ENCODE measurements around the gene SLC39A11.

DNA sequence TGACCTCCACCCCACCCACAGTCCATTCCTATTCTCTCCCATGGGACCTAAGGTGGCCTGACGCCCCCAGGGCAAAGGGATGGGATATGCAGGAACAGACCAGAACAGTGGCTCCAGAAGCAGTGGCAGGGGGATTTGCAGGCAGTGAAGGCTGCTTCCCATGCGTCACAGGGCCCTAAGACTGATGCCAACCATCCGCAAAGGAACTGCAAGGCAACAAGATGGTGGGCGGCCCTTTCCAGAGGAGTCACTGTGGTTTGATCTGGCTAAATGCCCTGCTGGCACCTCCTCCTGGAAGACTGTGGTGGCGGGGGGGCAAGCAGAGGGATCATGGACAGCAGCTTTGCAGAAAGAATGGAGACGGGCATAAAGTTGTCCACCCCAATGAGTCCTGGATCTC is 4.4 kb upstream of the SLC39A11 start:
- TF ChIP-seq EP300 (IDR thresholded peaks at IDR 0.05; ENCODE audit: borderline replicate concordance): no peak
- TF ChIP-seq ZBTB7A (IDR thresholded peaks at IDR 0.05; ENCODE audit: low read depth): no peak
- no peak for TF ChIP-seq TAF1 (IDR thresholded peaks at IDR 0.05; ENCODE audit: low read depth)
- TF ChIP-seq FOXM1 (IDR thresholded peaks at IDR 0.05; ENCODE audit: borderline replicate concordance, low read depth): no peak
- TF ChIP-seq, protein P1, sequence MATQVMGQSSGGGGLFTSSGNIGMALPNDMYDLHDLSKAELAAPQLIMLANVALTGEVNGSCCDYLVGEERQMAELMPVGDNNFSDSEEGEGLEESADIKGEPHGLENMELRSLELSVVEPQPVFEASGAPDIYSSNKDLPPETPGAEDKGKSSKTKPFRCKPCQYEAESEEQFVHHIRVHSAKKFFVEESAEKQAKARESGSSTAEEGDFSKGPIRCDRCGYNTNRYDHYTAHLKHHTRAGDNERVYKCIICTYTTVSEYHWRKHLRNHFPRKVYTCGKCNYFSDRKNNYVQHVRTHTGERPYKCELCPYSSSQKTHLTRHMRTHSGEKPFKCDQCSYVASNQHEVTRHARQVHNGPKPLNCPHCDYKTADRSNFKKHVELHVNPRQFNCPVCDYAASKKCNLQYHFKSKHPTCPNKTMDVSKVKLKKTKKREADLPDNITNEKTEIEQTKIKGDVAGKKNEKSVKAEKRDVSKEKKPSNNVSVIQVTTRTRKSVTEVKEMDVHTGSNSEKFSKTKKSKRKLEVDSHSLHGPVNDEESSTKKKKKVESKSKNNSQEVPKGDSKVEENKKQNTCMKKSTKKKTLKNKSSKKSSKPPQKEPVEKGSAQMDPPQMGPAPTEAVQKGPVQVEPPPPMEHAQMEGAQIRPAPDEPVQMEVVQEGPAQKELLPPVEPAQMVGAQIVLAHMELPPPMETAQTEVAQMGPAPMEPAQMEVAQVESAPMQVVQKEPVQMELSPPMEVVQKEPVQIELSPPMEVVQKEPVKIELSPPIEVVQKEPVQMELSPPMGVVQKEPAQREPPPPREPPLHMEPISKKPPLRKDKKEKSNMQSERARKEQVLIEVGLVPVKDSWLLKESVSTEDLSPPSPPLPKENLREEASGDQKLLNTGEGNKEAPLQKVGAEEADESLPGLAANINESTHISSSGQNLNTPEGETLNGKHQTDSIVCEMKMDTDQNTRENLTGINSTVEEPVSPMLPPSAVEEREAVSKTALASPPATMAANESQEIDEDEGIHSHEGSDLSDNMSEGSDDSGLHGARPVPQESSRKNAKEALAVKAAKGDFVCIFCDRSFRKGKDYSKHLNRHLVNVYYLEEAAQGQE (IDR thresholded peaks at IDR 0.05; ENCODE audit: low read depth): no peak
- no peak for TF ChIP-seq NFIC (IDR thresholded peaks at IDR 0.05)
- no peak for TF ChIP-seq RAD21 (IDR thresholded peaks at IDR 0.05; ENCODE audit: low read depth)
- no peak for TF ChIP-seq EGR1 (IDR thresholded peaks at IDR 0.05)
- no peak for TF ChIP-seq CEBPB (IDR thresholded peaks at IDR 0.05)
- TF ChIP-seq CREB1 (IDR thresholded peaks at IDR 0.05; ENCODE audit: low read depth): no peak
- no peak for TF ChIP-seq TCF12 (IDR thresholded peaks at IDR 0.05; ENCODE audit: low read depth)
- TF ChIP-seq, protein P2, sequence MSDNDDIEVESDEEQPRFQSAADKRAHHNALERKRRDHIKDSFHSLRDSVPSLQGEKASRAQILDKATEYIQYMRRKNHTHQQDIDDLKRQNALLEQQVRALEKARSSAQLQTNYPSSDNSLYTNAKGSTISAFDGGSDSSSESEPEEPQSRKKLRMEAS (IDR thresholded peaks at IDR 0.05): no peak
- no peak for TF ChIP-seq TEAD4 (IDR thresholded peaks at IDR 0.05)
- no peak for TF ChIP-seq YY1 (IDR thresholded peaks at IDR 0.05; ENCODE audit: low read depth)
